ENCODE results near the gene GGN. TPM values are rescaled to one million over a fixed set of nuclear protein-coding genes. Genes with fewer than 3 reads are reported as not detected.

The GGN gene
- total and polyA plus RNA-seq, 9 of the 15 experiments (the other 6 are each of a cell fraction or from before 2014, with no cell fraction given): 0.15 to 0.33 TPM; not detected in 7

DNA sequence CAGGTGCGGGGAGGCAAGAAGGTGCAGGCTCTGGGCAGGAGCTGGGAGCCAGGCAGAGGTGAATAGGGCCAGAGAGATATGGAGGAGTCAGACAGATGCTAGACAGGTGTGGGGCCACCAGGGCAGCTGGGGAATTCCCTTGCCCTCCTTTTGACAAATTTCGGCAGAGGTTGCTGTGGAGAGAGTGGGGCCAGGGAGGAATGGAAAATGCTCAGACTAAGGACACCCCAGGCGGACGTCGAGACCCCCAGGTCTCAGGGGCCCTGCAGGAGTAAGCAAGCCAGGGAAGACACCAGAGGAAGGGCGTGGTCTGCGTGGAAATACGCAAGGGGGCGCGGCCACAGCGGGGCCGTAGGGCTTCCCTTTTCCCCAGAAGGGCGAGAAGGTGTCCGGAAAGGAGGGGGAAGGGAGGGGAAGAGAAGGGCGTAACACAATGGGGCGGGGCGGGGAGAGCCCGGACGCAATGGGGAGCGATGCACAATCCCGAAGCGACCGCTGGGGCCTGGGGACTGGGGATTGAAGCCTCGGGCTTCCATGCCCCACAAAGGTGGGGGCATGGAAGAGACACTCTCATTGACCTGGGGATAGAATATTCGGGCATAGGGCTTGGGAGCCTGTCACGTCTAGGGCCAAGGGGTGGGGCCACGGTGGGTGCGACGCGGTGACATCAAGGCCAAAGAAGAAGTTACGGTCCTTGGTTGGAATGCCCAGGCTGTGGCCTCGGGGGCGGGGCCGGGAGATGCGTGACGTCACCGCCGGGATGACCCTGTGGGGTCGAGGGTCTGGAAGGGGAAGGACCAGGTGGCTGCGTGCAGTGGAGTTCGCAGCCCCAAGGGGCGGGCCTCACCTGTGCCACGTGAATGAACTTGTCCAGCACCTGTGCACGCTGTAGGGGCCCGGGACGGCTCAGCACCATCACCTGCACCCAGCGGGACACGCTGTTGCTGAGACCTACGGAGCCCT lies 30.0 kb upstream of the GGN start (continued):
- TF ChIP-seq, protein P1, sequence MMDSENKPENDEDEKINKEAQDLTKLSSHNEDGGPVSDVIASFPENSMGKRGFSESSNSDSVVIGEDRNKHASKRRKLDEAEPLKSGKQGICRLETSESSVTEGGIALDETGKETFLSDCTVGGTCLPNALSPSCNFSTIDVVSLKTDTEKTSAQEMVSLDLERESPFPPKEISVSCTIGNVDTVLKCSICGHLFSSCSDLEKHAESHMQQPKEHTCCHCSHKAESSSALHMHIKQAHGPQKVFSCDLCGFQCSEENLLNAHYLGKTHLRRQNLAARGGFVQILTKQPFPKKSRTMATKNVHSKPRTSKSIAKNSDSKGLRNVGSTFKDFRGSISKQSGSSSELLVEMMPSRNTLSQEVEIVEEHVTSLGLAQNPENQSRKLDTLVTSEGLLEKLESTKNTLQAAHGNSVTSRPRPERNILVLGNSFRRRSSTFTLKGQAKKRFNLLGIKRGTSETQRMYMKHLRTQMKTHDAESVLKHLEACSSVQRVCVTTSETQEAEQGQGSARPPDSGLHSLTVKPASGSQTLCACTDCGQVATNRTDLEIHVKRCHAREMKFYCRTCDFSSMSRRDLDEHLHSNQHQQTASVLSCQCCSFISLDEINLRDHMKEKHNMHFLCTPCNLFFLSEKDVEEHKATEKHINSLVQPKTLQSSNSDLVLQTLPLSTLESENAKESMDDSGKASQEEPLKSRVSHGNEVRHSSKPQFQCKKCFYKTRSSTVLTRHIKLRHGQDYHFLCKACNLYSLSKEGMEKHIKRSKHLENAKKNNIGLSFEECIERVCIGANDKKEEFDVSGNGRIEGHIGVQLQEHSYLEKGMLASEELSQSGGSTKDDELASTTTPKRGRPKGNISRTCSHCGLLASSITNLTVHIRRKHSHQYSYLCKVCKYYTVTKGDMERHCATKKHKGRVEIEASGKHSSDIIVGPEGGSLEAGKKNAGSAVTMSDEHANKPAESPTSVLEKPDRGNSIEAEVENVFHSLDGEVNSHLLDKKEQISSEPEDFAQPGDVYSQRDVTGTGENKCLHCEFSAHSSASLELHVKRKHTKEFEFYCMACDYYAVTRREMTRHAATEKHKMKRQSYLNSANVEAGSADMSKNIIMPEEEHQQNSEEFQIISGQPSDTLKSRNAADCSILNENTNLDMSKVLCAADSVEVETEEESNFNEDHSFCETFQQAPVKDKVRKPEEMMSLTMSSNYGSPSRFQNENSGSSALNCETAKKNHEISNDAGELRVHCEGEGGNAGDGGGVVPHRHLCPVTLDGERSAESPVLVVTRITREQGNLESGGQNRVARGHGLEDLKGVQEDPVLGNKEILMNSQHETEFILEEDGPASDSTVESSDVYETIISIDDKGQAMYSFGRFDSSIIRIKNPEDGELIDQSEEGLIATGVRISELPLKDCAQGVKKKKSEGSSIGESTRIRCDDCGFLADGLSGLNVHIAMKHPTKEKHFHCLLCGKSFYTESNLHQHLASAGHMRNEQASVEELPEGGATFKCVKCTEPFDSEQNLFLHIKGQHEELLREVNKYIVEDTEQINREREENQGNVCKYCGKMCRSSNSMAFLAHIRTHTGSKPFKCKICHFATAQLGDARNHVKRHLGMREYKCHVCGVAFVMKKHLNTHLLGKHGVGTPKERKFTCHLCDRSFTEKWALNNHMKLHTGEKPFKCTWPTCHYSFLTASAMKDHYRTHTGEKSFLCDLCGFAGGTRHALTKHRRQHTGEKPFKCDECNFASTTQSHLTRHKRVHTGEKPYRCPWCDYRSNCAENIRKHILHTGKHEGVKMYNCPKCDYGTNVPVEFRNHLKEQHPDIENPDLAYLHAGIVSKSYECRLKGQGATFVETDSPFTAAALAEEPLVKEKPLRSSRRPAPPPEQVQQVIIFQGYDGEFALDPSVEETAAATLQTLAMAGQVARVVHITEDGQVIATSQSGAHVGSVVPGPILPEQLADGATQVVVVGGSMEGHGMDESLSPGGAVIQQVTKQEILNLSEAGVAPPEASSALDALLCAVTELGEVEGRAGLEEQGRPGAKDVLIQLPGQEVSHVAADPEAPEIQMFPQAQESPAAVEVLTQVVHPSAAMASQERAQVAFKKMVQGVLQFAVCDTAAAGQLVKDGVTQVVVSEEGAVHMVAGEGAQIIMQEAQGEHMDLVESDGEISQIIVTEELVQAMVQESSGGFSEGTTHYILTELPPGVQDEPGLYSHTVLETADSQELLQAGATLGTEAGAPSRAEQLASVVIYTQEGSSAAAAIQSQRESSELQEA (IDR thresholded peaks at IDR 0.05; ENCODE audit: low read depth): no peak
- no peak for TF ChIP-seq MYBL2 (IDR thresholded peaks at IDR 0.05; ENCODE audit: low read depth)
- TF ChIP-seq MYBL2 (CRISPR knock-in tag; IDR thresholded peaks at IDR 0.05; ENCODE audit: borderline replicate concordance): no peak
- no peak for TF ChIP-seq ZNF175 (CRISPR knock-in tag; IDR thresholded peaks at IDR 0.05; ENCODE audit: low read depth)
- TF ChIP-seq KAT7 (CRISPR knock-in tag; IDR thresholded peaks at IDR 0.05; ENCODE audit: borderline replicate concordance): no peak
- no peak for TF ChIP-seq HMG20A (CRISPR knock-in tag; conservative IDR thresholded peaks at IDR 0.05)
- TF ChIP-seq ZNF778 (CRISPR knock-in tag; IDR thresholded peaks at IDR 0.05): no peak
- TF ChIP-seq, protein P2, sequence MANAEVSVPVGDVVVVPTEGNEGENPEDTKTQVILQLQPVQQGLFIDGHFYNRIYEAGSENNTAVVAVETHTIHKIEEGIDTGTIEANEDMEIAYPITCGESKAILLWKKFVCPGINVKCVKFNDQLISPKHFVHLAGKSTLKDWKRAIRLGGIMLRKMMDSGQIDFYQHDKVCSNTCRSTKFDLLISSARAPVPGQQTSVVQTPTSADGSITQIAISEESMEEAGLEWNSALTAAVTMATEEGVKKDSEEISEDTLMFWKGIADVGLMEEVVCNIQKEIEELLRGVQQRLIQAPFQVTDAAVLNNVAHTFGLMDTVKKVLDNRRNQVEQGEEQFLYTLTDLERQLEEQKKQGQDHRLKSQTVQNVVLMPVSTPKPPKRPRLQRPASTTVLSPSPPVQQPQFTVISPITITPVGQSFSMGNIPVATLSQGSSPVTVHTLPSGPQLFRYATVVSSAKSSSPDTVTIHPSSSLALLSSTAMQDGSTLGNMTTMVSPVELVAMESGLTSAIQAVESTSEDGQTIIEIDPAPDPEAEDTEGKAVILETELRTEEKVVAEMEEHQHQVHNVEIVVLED (CRISPR knock-in tag; IDR thresholded peaks at IDR 0.05): peak; percentile 57
- TF ChIP-seq SRSF9 (IDR thresholded peaks at IDR 0.05; ENCODE audit: borderline replicate concordance, low read depth, low read length): no peak
- 0 out of 2 replicates have a peak, but pooled peaks have one; percentile 8 for TF ChIP-seq NFE2 (IDR thresholded peaks at IDR 0.05; ENCODE audit: low read depth)
- no peak for TF ChIP-seq CHD1 (IDR thresholded peaks at IDR 0.05; ENCODE audit: low read length)
- no peak for TF ChIP-seq ZNF165 (CRISPR knock-in tag; IDR thresholded peaks at IDR 0.05; ENCODE audit: borderline replicate concordance)
- no peak for TF ChIP-seq KLF16 (IDR thresholded peaks at IDR 0.05)
- TF ChIP-seq KHSRP (IDR thresholded peaks at IDR 0.05): peak; percentile 70
- no peak for TF ChIP-seq DDX20 (tag; IDR thresholded peaks at IDR 0.05; ENCODE audit: low read depth)
- no peak for TF ChIP-seq ZNF408 (CRISPR knock-in tag; IDR thresholded peaks at IDR 0.05; ENCODE audit: low read depth)
- TF ChIP-seq SPI1 (IDR thresholded peaks at IDR 0.05; ENCODE audit: borderline replicate concordance, low read depth, low read length): peak; percentile 88
- no peak for TF ChIP-seq POLR3A (IDR thresholded peaks at IDR 0.05; ENCODE audit: borderline replicate concordance, extremely low read depth, insufficient read depth, insufficient read length)
- TF ChIP-seq CREBBP (IDR thresholded peaks at IDR 0.05; ENCODE audit: low read depth, low read length): no peak

Data from K562 (cell line).